ENCODE data around the gene EIF4E2.

DNA sequence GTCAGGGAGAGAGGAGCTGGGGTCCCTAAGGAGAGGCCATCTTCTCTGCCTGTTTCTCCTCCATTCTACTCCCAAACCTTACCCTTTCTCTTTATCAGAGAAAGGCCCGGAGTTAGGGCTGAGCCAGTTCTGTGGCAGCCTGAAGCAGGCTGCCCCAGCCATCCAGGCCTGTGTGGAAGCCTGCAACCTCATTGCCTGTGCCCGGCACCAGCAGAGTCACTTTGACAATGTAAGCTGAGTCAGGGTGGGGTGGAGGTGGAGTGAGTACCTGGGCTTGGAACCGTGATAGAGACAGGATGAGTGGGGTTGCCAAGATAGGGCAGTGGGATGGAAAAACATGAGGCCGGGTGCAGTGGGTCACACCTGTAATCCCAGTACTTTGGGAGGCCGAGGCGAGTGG lies 5.8 kb upstream of the EIF4E2 start:
- TF ChIP-seq CTCF (conservative IDR thresholded peaks at IDR 0.05) (no peak), EZH2 (IDR thresholded peaks at IDR 0.05; ENCODE audit: low read depth) (no peak)

Measured in PC-9 (cell line).